GM18507 (cell line): ENCODE results near the gene GRB2.
"Not testable (repeated sequence)": the region's sequence is repeated elsewhere in the genome, so short reads cannot be mapped to it uniquely, and the experiment has no call there.

Experiments used
- DNase-seq: peaks from one replicate; pipeline ENCODE4 v3.0.0; 2011; ENCODE audit warnings: low read depth; ENCODE audit not compliant: insufficient read length; ENCODE audit errors: extremely low spot score
- FAIRE-seq: peaks from 2 replicates; lab custom pipeline; 2011; peaks lifted over from hg19 to GRCh38; lab: Jason Lieb, UNC

The GRB2 gene

DNA sequence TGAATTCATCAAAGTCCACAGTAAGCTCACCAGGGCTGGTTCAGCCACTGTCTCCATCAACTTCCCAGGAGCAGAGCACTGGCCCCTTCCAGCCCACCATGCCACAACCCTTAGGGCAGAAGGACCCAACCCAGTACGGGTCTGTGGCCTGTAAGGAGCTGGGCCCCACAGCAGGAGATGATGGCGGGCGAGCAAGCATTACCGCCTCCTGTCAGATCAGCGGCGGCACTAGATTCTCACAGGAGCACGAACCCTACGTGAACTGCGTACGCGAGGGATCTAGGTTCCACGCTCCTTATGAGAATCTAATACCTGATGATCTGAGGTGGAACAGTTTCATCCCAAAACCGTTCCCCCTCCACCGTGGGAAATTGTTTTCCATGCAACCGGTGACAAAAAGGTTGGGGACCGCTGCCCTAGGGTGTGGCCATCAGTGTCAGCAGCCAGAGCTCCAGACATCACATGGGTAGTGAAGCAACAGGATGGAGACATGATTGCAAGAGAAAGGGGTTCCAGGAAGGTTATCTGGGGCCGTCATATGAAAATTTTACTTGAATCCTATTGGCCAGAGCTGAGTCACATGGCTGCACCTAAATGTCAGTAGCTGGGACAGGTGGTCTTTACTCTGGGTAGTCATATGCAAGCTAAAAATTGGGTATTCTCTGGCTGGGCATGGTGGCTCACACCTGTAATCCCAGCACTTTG, 103.8 kb downstream of the GRB2 start:
- DNase-seq: no peak
- no peak for FAIRE-seq

DNA sequence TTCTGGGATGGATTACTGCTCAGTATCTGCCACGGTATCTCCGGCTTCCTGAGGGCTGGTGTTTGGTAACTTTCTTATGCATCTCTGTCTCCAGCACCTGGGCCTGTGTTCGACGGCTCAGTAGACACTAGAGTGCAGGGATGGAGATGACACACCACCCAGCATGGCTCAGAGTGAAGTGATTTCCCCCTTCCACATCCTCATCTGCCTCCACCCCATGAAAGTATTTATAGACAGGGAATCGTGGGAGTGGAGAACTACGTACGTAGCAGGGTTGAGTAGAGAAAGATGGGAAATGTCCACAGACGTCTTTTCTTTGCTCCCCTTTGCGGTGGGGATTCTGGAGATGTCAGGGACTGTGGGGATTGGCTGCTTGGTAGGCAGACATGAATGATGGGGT, 104.4 kb downstream of the GRB2 start:
- FAIRE-seq: no peak
- DNase-seq: no peak

DNA sequence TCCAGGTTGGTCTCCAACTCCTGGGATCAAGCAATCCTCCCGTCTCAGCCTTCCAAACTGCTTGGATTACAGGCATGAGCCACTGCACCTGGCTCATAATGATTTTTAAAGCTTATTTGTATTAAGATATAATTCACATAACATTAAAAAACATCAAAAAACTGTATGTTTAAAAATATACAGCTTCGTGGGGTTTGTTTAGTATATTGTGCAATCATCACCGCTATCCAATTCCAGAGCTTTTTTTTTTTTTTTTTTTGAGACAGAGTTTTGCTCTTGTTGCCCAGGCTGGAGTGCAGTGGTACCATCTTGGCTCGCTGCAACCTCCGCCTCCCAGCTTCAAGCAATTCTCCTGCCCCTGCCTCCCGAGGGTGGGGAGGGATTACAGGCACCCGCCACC, 105.2 kb downstream of the GRB2 start:
- FAIRE-seq (no peak), DNase-seq (no peak)

DNA sequence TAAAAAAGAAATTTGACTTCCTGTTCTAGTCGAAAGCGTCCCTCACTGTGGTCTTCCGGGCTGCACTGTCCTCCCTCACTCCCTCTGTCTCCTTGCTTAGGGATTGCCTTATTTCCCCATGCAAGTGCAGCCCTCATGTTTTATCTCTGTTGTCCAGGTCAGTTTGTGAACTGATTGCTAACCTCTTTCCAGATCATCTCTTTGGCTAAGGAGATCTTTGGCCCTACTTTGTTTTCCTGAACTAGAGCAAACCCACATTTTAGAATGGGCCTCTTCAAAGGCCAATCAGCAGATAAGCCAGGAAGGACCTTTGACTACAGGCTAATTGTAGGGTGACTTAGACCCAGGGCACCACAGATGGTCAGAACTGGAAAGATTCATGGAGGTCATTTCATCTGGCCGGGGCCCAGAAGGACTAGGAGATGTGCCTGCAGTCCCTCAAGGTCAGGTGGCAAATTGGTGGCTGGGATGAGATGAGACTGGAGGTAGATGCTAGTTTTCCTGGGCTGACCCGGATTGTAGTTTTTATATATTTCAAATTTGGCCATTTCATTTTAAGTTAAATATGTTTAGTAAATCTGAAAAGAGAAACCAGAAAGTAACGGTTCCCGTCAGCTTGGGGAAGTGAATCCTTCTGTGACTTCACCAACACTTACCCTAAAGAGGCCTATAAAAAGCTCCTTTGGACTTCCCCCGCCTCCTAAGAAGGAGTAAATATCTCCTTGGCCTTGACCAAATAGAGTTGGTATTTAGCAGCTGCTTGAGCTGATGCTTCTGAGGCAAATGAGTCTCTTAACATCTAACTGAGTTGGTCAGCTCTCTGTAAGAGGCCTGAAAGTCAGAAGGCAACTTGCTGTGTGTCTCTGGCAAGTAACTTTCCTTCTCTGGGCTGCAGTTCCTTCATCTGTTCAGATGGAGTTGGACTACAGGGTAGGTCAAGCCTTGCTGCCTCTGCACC, 110.0 kb downstream of the GRB2 start:
- DNase-seq: no peak
- peak; percentile 98 for FAIRE-seq

DNA sequence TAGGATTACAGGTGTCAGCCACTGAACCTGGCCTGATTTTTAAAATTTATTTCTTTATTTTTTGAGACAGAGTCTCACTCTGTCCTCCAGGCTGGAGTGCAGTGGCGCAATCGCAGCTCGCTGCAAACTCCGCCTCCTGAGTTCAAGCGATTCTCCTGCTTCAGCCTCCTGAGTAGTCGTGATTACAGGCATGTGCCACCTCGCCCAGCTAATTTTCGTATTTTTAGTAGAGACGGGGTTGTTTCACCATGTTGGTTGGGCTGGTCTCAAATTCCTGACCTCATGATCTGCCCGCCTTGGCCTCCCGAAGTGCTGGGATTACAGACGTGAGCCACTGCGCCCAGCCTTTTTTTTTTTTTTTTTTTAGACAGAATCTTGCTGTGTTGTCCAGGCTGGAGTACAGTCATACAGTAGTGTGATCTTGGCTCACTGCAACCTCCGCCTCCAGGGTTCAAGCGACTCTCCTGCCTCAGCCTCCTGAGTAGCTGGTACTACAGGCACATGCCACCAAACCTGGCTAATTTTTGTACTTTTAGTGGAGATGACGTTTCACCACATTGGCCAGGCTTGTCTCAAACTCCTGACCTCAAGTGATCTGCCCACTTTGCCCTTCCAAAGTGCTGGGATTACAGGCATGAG, 112.5 kb downstream of the GRB2 start:
- DNase-seq: not testable (repeated sequence)

DNA sequence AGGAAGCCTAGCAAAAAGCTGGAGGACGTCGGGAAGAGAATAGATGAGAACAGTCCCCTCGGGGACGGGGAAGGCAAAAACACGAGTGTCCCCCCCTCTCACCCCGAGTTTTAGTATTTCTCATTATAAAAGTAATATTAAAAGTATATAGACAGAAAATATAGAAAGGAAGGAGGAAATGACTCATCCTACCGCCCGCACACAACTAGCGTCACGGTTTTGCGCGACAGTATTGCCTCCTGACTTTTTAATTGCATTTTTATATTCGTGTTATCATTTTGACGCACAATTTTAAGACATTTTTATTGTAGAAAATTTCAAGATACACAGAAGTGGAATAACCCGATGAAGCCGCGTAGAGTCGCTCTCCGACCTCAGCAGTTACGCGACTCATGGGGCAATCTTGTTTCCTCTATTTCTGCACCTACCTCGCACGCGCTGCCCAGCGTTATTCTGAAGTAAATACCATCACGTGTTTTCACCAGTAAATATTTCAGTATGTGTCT, 115.6 kb downstream of the GRB2 start:
- peak; percentile 76 for FAIRE-seq
- no peak for DNase-seq

More for the DNA sequence above, 112.5 kb downstream of the GRB2 start:
- FAIRE-seq: not testable (repeated sequence)

DNA sequence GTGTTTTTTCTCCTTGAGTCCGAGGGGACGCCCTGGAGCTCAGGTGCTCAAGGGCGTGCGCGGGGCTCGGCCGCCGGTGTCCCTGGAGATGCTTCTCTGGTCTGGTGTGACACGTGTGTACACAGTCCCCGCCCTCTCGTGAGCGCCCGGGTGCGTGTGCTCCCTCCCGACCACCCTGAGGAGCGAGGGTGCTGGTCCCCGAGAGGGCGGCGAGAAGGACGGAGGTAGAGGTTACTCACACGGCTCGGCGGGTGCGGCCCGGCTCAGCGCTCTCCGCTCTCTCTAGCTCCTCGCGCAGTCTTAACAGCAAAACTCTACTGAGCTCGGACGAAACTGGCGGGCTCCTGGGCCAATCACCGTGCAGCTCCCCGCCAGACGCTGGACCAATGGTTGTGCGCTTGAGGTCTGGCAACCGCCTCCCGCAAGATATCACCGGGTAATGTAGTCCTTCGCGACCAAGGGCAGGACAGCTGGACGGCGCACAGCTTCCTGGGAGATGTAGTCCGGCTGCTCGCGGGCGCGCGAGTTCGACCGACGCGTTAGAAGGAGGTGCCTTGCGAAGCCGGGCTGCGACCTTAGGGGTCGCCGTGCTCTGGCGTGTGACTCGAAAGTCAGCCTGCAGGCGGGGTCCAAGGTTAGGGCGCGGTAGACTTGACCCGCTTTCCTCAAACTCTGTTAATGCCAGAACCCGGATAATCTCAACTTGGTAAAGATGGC, 116.2 kb downstream of the GRB2 start, which contains the start of gene SLC25A19:
Gene SLC25A19, minus strand, starts transcription at position 319 of the 717 bp plus-strand sequence. CDS start 2,669 bp downstream, outside the sequence.
- DNase-seq (peak; percentile 93), FAIRE-seq (peak; percentile 98)

DNA sequence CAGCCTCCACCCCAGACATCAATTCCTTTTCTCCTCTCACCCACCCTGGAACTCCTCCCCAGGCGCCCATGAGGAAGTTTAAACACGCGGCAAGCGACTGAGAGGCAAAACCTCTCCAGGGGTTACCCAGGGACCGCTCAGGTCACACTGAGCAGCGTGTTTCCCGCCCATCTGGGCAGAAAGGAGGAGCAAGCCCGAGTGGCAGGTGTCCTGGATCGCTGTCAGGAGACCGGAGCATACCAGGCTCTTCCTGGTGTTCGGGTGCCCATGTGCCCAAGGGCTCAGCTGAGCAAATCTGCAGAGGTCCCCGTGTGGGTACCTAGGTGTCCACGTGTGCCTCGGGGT, 116.7 kb downstream of the GRB2 start:
- FAIRE-seq (no peak), DNase-seq (no peak)

DNA sequence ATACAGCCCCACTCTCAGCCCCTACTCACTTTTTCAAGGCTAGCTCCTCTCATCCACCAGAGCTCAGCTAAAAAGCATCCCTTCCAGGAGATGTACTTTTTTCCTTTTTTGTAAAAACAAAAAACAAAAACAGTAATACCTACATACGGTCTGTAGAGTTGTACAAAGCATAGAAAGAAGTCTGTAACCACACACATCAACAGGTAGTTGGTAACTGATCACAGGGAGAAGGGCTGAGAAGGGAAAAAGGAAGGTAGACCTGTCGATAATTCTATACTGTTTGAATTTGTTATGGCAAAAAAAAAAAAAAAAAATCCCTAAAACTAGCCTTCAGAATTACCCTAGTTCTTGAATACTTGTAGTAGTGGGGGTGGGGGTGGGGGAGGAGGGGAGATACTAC, 117.1 kb downstream of the GRB2 start:
- DNase-seq (no peak), FAIRE-seq (no peak)

DNA sequence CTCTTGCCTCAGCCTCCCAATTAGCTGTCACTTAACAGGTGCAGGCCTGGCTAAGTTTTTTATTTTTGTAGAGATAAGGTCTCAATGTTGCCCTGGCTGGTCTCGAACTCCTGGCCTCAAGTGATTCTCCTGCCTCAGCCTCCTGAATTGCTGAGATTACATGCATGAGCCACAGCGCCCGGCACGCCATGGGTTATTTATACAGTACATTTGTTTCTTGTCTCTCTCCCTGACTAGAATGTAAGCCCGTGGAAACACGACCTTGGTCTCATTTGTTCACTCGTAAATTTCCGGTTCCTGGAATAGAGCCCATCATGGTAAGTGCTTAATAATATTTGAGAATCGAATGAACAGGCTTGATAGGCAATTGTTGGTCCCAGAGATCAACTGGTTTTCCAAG, 118.3 kb downstream of the GRB2 start:
- no peak for FAIRE-seq

DNA sequence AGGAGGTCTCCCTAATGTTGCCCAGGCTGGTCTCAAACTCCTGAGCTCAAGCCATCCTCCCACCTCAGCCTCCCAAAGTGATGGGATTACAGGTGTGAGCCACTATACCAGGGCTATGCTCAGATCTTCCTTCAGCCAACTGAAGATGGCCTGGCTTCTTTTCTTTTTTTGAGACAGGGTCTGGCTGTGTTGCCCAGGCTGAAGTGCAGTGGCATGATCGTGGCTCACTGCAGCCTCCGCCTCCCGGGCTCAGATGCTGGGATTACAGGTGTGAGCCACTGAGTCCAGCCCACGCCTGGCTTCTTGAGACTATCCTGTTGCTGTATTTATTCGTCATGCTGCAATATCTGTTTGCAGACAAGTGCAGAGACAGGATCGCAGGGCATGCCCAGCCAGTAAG, 120.4 kb downstream of the GRB2 start:
- no peak for DNase-seq
- FAIRE-seq: no peak

More for the DNA sequence above, 118.3 kb downstream of the GRB2 start:
- no peak for DNase-seq

DNA sequence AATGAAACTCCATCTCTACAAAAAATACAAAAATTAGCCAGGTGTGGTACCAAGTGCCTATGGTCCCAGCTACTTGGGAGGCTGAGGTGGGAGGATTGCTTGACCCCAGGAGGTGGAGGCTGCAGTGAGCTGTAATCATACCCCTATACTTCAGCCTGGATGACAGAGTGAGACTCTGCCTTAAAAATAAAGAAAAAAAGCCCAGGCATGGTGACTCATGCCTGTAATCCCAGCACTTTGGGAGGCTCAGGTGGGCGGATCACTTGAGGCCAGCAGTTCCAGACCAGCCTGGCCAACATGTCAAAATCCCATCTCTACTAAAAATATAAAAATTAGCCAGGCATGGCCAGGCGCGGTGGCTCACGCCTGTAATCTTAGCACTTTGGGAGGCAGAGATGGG, 125.3 kb downstream of the GRB2 start:
- FAIRE-seq, DNase-seq: not testable (repeated sequence)

DNA sequence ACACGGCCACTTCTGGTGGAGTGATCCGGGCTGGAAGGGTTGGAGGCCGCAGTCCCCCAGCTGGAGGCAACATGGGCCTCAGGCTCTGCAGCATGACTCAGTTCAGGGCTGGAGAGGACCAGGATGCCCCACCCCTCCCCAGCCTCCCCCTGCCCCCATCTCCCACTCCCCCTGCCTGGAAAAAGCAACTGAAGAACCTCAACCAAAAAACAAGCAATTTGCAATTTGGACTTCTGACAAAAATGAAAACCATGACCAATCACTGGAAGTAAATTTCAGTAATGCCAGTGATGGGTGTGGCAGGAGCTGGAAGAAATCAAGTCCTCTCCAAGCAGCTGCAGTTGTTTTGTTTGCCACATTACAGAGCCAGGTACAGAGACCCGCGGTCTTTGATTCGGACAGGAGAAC, 127.8 kb downstream of the GRB2 start:
- FAIRE-seq (no peak), DNase-seq (no peak)

DNA sequence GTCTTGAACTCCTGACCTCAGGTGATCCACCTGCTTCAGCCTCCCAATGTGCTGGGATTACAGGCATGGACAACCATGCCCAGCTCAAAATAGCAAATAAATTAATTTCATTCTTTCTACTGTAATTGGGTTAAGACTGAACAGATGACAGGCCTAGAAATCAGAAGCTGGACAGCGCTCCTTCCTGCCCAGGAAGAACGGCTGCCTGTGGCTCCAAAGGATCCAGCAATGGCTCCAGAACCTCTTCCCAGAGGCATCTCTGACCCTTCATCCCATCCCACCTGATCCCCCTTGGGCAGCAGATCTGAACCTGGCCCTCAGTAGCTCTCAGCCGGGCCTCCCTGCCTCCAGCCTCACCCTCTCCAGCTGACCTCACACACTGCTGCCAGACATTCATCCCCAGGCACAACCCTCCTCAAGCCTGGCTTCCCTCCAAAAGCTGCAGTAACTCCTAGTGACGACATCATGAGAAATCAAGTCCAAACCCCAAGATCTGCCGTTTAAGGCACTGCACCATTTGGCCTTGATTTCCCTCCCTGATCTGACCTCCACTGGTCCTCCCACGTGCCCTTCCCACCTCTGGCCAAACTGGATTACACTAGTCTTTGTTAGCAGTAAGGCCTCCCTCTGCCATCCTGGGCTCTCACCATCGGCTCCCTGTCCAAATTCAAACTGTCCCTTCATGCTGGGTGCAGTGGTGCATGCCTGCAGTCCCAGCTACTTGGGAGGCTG, 131.3 kb downstream of the GRB2 start:
- DNase-seq (no peak), FAIRE-seq (no peak)

DNA sequence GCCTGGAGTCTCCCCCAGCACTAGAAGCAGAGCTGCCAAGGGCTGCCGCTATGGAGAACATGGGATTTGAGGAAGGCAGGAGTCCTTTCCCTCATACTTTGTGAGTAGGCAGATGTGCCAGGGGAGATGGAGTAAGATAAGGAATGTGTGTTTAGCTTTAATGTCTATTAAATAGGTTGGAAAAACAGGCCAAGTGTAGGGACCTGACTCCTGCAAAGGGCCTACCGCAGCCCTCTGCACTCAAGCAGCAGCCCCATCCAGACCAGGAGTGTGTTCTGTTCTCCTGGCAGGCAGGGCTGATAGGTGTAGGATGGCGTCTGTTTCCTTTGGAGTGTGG, 132.7 kb downstream of the GRB2 start:
- no peak for DNase-seq
- no peak for FAIRE-seq

DNA sequence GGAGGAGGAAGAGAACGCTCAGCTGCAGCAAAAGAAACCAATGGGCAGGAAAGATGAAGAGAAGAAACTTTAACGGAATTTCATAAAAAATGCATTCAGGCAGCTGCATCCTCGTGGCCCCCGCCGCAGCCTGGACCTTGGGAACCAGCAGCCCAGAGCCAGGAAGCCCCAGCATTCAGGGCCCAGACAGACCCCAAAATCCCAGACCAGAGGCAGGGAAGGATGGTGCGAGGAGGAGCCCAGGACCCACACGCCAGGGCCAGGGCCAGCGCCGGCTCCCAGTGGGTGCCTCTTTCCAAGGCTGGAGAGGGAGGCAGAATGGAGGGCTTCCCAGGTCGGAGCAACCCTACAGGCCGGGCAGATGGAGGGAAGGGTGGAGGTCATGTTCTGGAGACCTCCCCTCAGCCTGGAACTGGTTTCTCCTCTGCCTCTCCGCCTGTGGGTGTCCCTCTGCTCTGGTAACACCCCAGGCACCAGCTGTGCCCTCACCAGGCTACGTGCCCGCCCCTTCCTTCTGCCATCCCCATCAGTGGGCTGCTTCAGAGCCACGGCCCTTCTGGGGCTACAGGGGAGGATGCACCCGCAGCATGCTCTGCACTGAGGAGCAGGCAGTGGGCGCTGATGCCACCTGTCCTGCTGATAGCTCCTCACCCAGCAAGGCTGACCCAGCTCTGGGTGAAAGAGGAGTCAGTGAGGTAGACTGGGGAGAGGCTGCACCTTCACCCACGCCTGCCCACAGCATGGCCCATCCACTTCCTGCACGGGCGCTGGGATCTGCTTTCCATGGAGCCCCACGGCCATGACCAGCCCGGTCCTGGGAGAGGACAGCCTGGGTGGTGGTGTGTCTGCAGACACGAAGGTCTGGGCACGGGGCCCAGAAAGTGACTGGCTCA, 133.3 kb downstream of the GRB2 start:
- no peak for FAIRE-seq
- DNase-seq: no peak

DNA sequence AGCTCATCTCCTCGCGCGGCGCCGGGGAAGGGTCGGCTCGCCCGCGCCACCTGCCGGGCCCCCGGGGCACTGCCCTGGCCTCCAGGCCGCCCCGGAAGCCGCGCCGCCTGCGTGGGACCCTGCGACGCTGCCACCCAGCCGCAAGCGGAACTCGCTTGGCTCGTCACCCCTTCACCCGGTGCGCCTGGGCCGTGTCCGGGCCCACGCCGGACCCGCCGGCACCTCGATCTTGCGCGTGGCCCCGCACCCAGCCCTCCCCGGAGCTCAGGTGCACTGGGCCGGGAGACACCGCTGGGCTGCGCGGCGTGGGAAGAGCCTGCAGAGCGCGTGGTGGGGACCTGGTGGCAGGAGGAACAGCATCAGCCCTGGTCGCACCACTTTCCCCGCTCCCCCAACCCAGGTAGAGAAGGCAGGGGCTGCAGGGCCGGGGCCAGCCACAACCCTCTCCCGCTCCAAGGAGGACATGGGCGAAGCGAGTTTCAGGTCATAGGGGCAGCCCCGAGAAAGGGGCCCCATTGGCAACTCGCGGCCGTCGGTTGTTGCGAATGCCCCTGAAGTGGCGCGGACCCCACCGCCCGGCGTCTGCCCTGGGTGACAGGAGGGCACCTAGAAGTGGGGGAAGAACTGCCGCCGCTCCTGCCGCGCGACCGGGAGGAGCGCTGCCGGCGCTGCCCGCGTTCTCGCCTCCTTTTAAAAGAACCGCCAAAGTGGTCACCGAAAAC, 134.1 kb downstream of the GRB2 start:
- FAIRE-seq: peak; percentile 78
- DNase-seq: peak; percentile 91

DNA sequence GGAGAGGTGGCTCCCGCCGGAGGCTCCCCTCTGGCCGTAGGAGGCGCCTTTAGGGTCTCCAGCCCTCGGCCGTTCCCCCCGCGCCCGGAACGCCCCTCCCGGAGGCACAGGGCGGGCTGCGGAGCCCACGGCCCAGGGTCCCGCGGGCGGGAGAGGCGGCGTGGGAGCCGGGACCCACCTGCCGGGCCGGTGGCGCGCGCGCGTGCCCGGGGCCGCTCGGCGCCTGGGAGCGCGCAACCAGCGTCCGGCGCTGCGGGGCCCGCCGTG, 134.6 kb downstream of the GRB2 start, which contains the start of gene MIF4GD:
Gene MIF4GD, minus strand, starts transcription at position 266 of the 267 bp plus-strand sequence. CDS start 1,036 bp downstream, outside the sequence.
- DNase-seq: no peak
- FAIRE-seq: no peak
